DOHH2 (cell line): ENCODE measurements around the gene ARRDC3.

Experiments used
- EZH2phosphoT487 ChIP-seq: fragments of 200-600 bp; sonication (generic); IDR thresholded peaks from 2 replicates; pipeline ENCODE4 v1.6.1; 2017; ENCODE audit warnings: borderline replicate concordance, mild to moderate bottlenecking, antibody characterized with exemption, low read length, moderate library complexity, mixed read lengths
- TF ChIP-seq, protein P1 (sequence below): fragments of 200-600 bp; sonication (generic); IDR thresholded peaks from one replicate; pipeline ENCODE4 v1.5.1; 2014; ENCODE audit warnings: antibody characterized with exemption, mild to moderate bottlenecking, low read depth, low read length; ENCODE audit not compliant: poor library complexity, severe bottlenecking

DNA sequence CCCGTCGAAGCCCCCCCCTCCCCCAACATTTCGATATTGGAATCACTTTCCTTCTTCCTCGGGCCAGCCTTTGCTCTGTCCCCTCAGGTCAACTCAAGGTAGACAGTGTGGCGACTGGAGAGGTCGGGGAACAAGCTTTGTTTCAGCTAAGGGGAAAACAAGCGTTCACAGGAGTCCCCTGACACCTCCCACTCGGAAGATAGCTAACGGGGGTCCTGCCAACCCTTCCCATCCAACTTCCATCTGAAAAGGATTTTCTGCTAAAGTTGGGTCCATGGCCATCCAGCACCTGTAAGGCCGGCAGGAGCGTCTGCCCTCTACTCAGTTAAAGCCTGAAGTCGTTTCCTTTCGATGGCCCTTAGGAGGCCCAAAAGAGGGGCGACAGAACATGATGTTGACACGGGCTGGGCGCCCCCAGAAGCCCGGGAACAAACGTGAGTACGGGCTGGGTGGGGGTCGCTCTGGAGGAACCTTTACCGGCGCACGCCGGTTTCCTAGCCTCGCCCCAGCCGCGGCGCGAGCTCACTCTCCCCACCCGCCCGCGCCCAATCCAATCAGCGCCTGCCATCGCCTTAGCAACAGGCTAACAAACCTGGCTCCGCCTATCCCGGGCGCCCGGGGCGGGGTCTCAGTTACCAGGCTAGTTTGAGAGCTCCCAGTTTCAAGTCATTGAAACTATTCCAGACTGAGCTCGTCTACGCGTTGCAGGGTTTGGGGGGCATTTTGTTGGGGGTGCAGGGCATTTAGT lies 2.5 kb downstream of the ARRDC3 start:
- TF ChIP-seq EZH2phosphoT487 = no peak
- TF ChIP-seq, protein P1, sequence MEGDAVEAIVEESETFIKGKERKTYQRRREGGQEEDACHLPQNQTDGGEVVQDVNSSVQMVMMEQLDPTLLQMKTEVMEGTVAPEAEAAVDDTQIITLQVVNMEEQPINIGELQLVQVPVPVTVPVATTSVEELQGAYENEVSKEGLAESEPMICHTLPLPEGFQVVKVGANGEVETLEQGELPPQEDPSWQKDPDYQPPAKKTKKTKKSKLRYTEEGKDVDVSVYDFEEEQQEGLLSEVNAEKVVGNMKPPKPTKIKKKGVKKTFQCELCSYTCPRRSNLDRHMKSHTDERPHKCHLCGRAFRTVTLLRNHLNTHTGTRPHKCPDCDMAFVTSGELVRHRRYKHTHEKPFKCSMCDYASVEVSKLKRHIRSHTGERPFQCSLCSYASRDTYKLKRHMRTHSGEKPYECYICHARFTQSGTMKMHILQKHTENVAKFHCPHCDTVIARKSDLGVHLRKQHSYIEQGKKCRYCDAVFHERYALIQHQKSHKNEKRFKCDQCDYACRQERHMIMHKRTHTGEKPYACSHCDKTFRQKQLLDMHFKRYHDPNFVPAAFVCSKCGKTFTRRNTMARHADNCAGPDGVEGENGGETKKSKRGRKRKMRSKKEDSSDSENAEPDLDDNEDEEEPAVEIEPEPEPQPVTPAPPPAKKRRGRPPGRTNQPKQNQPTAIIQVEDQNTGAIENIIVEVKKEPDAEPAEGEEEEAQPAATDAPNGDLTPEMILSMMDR = no peak
